HUES6 (cell line): ENCODE results near the gene ARHGAP26.

Experiments used
- H3K27ac ChIP-seq: 2 replicates; pipeline ENCODE4 v1.7.0; 2013; ENCODE audit warnings: low read depth, mild to moderate bottlenecking, low read length, inconsistent platforms
- H3K27me3 ChIP-seq: 2 replicates; pipeline ENCODE4 v1.6.1; 2013; ENCODE audit warnings: low read length; ENCODE audit not compliant: control insufficient read depth, insufficient read depth
- H3K36me3 ChIP-seq: 2 replicates; pipeline ENCODE4 v1.6.1; 2013; ENCODE audit warnings: low read length; ENCODE audit not compliant: control insufficient read depth, insufficient read depth
- H3K4me1 ChIP-seq: 2 replicates; pipeline ENCODE4 v1.6.1; 2013; ENCODE audit warnings: low read length; ENCODE audit not compliant: control insufficient read depth, insufficient read depth
- H3K4me3 ChIP-seq: 2 replicates; pipeline ENCODE4 v1.5.1; 2013; ENCODE audit warnings: low read depth, low read length
- H3K9ac ChIP-seq: one replicate; pipeline ENCODE4 v1.6.1; 2013; ENCODE audit warnings: mild to moderate bottlenecking, low read length
- H3K9me3 ChIP-seq: 2 replicates; pipeline ENCODE4 v1.6.1; 2013; ENCODE audit warnings: low read depth, low read length; ENCODE audit not compliant: control insufficient read depth, insufficient read depth

ARHGAP26 gene

GRCh38 chr5:143177263-143177983 lies 407.2 kb downstream of the ARHGAP26 start:
- no peak overlapping the region for H3K27ac ChIP-seq
- H3K4me3 ChIP-seq: no peak overlapping the region
- H3K9ac ChIP-seq: no peak overlapping the region
- peaks cover 16% of the 10 kb centered on the region for H3K4me1 ChIP-seq
- no peaks in the 10 kb centered on the region for H3K27me3 ChIP-seq
- no peaks in the 10 kb centered on the region for H3K9me3 ChIP-seq
- no peaks in the 10 kb centered on the region for H3K36me3 ChIP-seq

DNA sequence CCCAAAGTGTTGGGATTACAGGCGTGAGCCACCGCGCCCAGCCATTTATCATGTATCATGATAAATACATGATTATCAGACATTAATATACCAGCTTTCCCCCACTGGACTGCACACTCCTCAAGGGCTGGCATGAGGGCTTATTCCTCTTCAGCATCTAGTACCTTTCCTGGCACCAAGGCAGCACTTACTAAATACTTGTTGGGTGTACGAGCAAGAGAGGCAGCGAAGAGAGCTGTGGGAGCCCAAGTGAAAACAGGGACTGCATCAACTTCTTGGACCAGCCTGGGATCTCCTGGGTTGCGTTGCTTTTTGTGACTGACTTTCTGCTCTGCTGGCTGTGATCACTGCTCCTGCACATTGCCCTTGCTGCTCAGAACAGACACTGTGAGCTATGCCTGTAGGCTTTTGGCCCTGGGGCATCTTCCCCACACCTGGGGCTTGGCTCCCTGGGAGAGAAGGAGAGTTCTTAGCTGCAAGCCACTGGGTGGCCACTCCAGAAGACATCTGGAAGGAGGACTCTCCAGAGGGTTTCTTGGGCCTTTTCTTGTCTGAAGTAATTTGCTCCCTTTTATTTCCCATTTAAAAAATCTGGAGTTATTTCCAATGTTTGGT lies 409.1 kb downstream of the ARHGAP26 start:
- no peaks in the 10 kb centered on the region for H3K36me3 ChIP-seq
- H3K27me3 ChIP-seq: no peaks in the 10 kb centered on the region
- no peak overlapping the region for H3K9ac ChIP-seq
- no peak overlapping the region for H3K27ac ChIP-seq
- H3K4me3 ChIP-seq: no peak overlapping the region
- peaks cover under 1% of the 10 kb centered on the region; the same call in 1 of the 2 replicates for H3K4me1 ChIP-seq
- no peaks in the 10 kb centered on the region for H3K9me3 ChIP-seq

DNA sequence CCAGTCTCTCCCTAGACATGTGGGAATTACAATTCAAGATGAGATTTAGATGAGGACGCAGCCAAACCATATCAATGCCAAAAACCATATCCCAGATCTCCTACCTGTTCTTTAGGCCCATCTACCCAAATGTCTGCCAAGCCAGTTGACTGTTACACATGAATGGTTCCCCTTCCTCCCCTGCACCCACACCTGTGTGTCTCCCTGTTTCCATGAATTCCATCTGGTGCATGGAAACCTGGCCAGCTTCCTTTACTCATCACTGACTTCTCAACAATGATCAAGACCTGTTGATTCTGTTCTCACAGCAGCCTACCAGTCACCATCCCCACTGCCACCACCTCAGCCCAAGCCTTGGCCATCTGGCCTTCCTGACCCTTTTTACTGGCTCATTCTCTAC lies 410.6 kb downstream of the ARHGAP26 start:
- Histone ChIP-seq H3K27ac (no peak overlapping the region), H3K4me3 (no peak overlapping the region), H3K4me1 (no peaks in the 10 kb centered on the region), H3K27me3 (no peaks in the 10 kb centered on the region), H3K9me3 (no peaks in the 10 kb centered on the region), H3K9ac (no peak overlapping the region), H3K36me3 (no peaks in the 10 kb centered on the region)

DNA sequence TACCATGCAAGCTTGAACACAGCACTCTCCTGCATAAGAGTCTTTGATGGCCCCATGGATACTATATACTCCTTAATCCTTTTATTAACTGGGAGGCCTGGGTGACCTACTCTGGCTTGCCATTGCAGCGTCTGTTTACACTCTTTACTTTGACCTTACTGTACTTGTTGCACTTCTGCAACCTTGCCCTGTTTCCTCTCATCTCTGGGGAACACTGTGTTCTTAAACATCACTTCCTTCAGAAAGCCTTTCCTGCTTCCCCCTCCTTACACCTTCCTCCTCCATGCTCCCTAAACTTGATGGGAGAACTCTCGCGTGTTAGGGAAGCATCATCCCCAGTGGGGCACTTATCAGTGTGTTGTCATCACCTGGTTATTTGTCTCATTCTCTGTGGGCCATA lies 411.0 kb downstream of the ARHGAP26 start:
- Histone ChIP-seq H3K27ac (no peak overlapping the region), H3K9ac (no peak overlapping the region), H3K4me1 (no peaks in the 10 kb centered on the region), H3K27me3 (no peaks in the 10 kb centered on the region), H3K4me3 (no peak overlapping the region), H3K36me3 (no peaks in the 10 kb centered on the region), H3K9me3 (no peaks in the 10 kb centered on the region)

GRCh38 chr5:143182106-143182505 lies 411.9 kb downstream of the ARHGAP26 start:
- no peak overlapping the region for H3K9ac ChIP-seq
- no peak overlapping the region for H3K4me3 ChIP-seq
- H3K27me3 ChIP-seq: no peaks in the 10 kb centered on the region
- no peak overlapping the region for H3K27ac ChIP-seq
- no peaks in the 10 kb centered on the region for H3K9me3 ChIP-seq
- H3K36me3 ChIP-seq: no peaks in the 10 kb centered on the region
- H3K4me1 ChIP-seq: no peaks in the 10 kb centered on the region; the same call in 1 of the 2 replicates

DNA sequence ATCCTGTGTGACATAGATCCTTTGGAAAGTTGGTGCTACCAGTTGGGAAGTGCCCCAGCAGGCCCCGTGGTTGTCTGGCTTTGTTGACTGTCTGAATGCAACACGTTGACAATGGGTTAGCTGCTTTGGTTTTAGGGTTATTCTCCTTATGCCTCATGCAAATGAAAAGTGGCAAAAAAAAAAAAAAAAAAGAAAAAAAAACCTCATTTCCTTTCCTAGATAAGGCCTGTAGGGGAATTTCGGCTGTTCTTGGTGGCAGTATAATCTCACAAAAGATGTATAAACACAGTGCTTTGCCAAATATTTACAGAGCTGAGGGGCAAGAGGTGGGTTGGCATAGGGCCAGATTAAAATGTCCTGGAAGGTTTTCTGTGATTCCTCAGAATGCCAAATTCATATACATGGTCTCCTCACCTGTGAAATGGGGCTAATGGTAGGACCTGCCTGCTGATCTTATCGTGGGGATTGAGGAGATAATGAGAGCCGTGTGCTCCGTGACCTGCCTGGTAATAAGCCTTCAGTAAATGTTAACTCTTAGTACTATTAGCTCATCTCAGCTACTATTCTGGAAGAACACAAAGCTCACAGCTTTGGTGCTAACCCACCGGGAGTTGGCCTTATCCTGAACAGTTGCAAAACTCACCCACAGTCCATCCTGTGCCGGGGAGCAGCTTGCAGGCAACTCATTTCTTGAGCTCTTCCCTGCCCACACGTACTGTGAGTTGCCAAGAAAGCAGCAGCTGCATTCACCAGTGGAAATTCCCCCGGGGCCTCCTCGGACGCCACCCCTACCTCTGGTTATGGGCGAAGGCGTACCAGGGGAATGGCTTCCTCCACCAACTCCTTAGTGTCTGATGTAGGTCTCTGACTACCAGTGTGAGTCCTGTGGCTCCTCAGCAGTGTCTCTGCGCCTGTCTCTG lies 413.0 kb downstream of the ARHGAP26 start:
- H3K27ac ChIP-seq: no peak overlapping the region
- H3K4me3 ChIP-seq: no peak overlapping the region
- H3K9me3 ChIP-seq: no peaks in the 10 kb centered on the region
- no peaks in the 10 kb centered on the region; the same call in 1 of the 2 replicates for H3K4me1 ChIP-seq
- H3K9ac ChIP-seq: no peak overlapping the region
- no peaks in the 10 kb centered on the region for H3K27me3 ChIP-seq
- H3K36me3 ChIP-seq: no peaks in the 10 kb centered on the region

DNA sequence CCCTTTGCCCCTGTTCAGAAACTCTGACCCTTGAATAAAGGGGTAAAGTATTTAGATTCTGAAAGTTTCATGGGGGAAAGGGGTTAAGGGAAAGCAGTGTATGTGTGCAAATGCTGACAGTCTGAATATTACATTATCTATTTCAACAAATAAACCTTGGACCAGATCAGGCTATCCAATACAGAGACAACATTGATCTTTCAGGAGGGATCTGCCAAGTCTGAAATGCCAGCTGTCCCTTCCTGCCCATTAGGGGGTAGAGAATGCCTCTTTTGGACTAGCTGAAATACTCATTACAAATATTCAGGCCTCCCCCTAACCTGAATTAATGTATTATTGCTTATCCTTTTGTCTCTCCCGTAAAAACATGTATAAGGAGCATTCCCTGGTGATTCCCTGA lies 413.8 kb downstream of the ARHGAP26 start:
- Histone ChIP-seq H3K4me3 (no peak overlapping the region), H3K27me3 (no peaks in the 10 kb centered on the region), H3K27ac (no peak overlapping the region), H3K36me3 (no peaks in the 10 kb centered on the region), H3K4me1 (no peaks in the 10 kb centered on the region; the same call in 1 of the 2 replicates), H3K9ac (no peak overlapping the region), H3K9me3 (no peaks in the 10 kb centered on the region)

DNA sequence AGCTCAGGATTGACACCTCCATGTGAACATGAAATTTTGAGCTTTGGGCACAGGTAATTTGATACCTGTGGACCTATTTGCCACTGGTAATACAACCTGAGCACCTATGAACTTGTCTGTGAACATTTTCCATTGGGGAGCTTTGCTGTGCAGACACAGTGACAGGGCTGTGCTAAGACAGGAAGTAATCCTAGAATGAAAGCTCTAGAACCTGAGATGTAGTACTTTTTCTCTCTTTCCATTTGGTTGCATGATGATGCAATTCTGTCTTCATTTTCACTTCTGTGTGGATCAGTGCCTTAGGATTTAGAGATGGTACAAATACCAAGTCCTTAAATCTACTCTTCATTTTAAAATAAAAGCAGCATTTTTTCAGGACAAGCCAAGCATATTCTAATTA lies 416.4 kb downstream of the ARHGAP26 start:
- Histone ChIP-seq H3K27ac (no peak overlapping the region), H3K9ac (no peak overlapping the region), H3K4me3 (no peak overlapping the region), H3K4me1 (no peaks in the 10 kb centered on the region; the same call in 1 of the 2 replicates), H3K9me3 (no peaks in the 10 kb centered on the region), H3K27me3 (no peaks in the 10 kb centered on the region), H3K36me3 (no peaks in the 10 kb centered on the region)

- H3K27ac ChIP-seq: no peak overlapping the region
- H3K4me3 ChIP-seq: no peak overlapping the region
- no peaks in the 10 kb centered on the region for H3K27me3 ChIP-seq
- H3K4me1 ChIP-seq: no peaks in the 10 kb centered on the region; the same call in 1 of the 2 replicates
- H3K9ac ChIP-seq: no peak overlapping the region
- H3K36me3 ChIP-seq: no peaks in the 10 kb centered on the region
- no peaks in the 10 kb centered on the region for H3K9me3 ChIP-seq
Measured at GRCh38 chr5:143187495-143187894, 417.3 kb downstream of the ARHGAP26 start.

DNA sequence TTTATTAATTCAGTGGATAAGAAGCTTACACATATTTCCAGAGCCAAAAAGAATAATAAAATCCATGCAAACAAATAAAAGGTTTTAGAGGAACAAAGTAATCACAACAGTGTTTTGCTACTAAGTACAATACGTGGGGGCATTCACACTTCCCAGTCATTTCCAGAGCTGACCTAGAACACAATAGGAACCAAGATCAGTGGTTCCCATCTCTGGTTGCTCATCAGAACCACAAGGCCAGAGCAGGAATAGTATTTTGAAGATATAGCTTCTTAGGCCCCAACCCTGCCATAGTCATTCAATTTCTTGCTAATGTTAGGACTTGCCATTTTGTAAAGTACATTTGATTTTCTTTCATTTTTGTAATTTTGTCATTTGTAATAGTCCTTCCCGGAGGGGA lies 417.9 kb downstream of the ARHGAP26 start:
- Histone ChIP-seq H3K27ac (no peak overlapping the region), H3K4me1 (no peaks in the 10 kb centered on the region; the same call in 1 of the 2 replicates)

GRCh38 chr5:143188692-143189091 lies 418.5 kb downstream of the ARHGAP26 start:
- no peak overlapping the region for H3K4me3 ChIP-seq
- no peak overlapping the region for H3K27ac ChIP-seq
- no peaks in the 10 kb centered on the region for H3K27me3 ChIP-seq
- no peaks in the 10 kb centered on the region; the same call in 1 of the 2 replicates for H3K4me1 ChIP-seq
- no peaks in the 10 kb centered on the region for H3K36me3 ChIP-seq
- no peaks in the 10 kb centered on the region for H3K9me3 ChIP-seq
- H3K9ac ChIP-seq: no peak overlapping the region

More for the DNA sequence above, 417.9 kb downstream of the ARHGAP26 start:
- H3K9ac ChIP-seq: no peak overlapping the region
- H3K4me3 ChIP-seq: no peak overlapping the region
- H3K36me3 ChIP-seq: no peaks in the 10 kb centered on the region
- H3K27me3 ChIP-seq: no peaks in the 10 kb centered on the region
- H3K9me3 ChIP-seq: no peaks in the 10 kb centered on the region
